ENCODE data around the gene DST.
"Not testable (repeated sequence)": the region's sequence is repeated elsewhere in the genome, so short reads cannot be mapped to it uniquely, and the experiment has no call there.

The DST gene

GRCh38 chr6:56677559-56677958 is 34.9 kb upstream of the DST start:
- Mint-ChIP-seq H3K36me3 (no peaks in the 10 kb centered on the region), H3K4me3 (no peak overlapping the region), H3K27me3 (no peaks in the 10 kb centered on the region), H3K9me3 (no peaks in the 10 kb centered on the region), H3K27ac (no peak overlapping the region), H3K4me1 (no peaks in the 10 kb centered on the region)
- ATAC-seq (replicated peaks) (no peak), DNase-seq (no peak)

- Mint-ChIP-seq H3K4me3 (no peak overlapping the region), H3K27ac (no peak overlapping the region), H3K36me3 (no peaks in the 10 kb centered on the region), H3K27me3 (no peaks in the 10 kb centered on the region), H3K4me1 (no peaks in the 10 kb centered on the region), H3K9me3 (no peaks in the 10 kb centered on the region)
- DNase-seq (no peak), ATAC-seq (replicated peaks) (no peak)
These were observed 29.2 kb upstream of the DST start for GRCh38 chr6:56671651-56672461.

DNA sequence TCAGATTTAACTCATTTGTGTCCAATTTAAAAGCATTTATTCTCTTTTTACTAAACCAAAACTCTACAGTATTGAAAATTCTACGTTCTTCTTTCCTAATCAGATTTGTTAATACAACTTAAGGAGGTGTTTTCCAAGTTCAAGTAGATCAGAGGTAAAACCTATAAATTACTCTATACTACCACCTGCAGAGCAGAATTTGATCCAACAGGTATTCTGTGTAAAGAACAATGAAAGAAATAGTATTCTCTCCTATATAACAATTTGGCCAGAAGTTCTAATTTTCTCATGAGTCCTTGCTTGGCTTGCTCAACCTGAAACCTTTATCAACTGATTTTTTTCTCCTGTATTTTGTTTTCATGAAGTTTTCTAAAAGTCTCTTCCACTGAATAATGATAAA is 28.5 kb upstream of the DST start:
- ATAC-seq (replicated peaks) (no peak), DNase-seq (no peak)
- H3K9me3 Mint-ChIP-seq = no peaks in the 10 kb centered on the region
- no peaks in the 10 kb centered on the region for H3K4me1 Mint-ChIP-seq
- H3K4me3 Mint-ChIP-seq = no peak overlapping the region
- H3K36me3 Mint-ChIP-seq = no peaks in the 10 kb centered on the region
- H3K27me3 Mint-ChIP-seq = no peaks in the 10 kb centered on the region
- no peak overlapping the region for H3K27ac Mint-ChIP-seq

GRCh38 chr6:56669041-56669440 is 26.4 kb upstream of the DST start:
- ATAC-seq (replicated peaks) (no peak), DNase-seq (no peak)
- no peaks in the 10 kb centered on the region for H3K27me3 Mint-ChIP-seq
- H3K9me3 Mint-ChIP-seq = no peaks in the 10 kb centered on the region
- no peaks in the 10 kb centered on the region for H3K36me3 Mint-ChIP-seq
- H3K4me3 Mint-ChIP-seq = no peak overlapping the region
- H3K27ac Mint-ChIP-seq = no peak overlapping the region
- H3K4me1 Mint-ChIP-seq = no peaks in the 10 kb centered on the region

- Mint-ChIP-seq H3K36me3 (no peaks in the 10 kb centered on the region), H3K27me3 (no peaks in the 10 kb centered on the region), H3K27ac (no peak overlapping the region), H3K4me1 (no peaks in the 10 kb centered on the region), H3K9me3 (no peaks in the 10 kb centered on the region), H3K4me3 (no peak overlapping the region)
- no peak for ATAC-seq (replicated peaks)
- no peak for DNase-seq
These were observed 25.5 kb upstream of the DST start for GRCh38 chr6:56668158-56668557.

- no peaks in the 10 kb centered on the region for H3K36me3 Mint-ChIP-seq
- no peak overlapping the region for H3K4me3 Mint-ChIP-seq
- DNase-seq = no peak
- no peaks in the 10 kb centered on the region for H3K4me1 Mint-ChIP-seq
- no peaks in the 10 kb centered on the region for H3K9me3 Mint-ChIP-seq
- no peak overlapping the region for H3K27ac Mint-ChIP-seq
- no peak for ATAC-seq (replicated peaks)
- no peaks in the 10 kb centered on the region for H3K27me3 Mint-ChIP-seq
These were observed 24.6 kb upstream of the DST start for GRCh38 chr6:56667336-56667735.

- Mint-ChIP-seq H3K4me3 (no peak overlapping the region), H3K4me1 (peaks cover 5 to 11% of the 10 kb centered on the region in 2 donors), H3K36me3 (no peaks in the 10 kb centered on the region), H3K9me3 (no peaks in the 10 kb centered on the region), H3K27me3 (no peaks in the 10 kb centered on the region), H3K27ac (no peak overlapping the region)
- ATAC-seq (replicated peaks) = no peak
- no peak for DNase-seq
These were observed 21.3 kb upstream of the DST start for GRCh38 chr6:56664029-56664428.

GRCh38 chr6:56663344-56663743 is 20.7 kb upstream of the DST start:
- ATAC-seq (replicated peaks) = no peak
- H3K27ac Mint-ChIP-seq = no peak overlapping the region
- DNase-seq = no peak
- H3K4me1 Mint-ChIP-seq = peaks cover 5 to 11% of the 10 kb centered on the region in 2 donors
- no peaks in the 10 kb centered on the region for H3K36me3 Mint-ChIP-seq
- H3K27me3 Mint-ChIP-seq = no peaks in the 10 kb centered on the region
- no peak overlapping the region for H3K4me3 Mint-ChIP-seq
- no peaks in the 10 kb centered on the region for H3K9me3 Mint-ChIP-seq

DNA sequence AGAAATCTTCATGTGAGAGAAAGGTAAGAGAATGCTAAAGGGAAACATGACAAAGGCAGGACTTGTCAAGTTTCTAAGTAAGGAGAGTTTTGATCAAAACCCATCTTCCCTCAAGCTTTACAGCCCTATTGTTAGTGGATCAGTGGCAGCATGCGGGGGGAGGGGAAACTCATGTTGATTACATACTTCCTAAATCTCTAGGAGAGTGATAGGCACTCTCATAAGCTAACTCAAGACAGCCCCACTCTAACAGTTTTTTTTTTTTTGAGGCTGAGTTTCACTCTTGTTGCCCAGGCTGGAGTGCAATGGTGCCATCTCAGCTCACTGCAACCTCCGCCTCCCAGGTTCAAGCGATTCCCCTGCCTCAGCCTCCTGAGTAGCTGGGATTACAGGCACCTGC is 18.6 kb upstream of the DST start:
- not testable (repeated sequence) for H3K9me3 Mint-ChIP-seq; ATAC-seq (replicated peaks); DNase-seq; H3K4me3 Mint-ChIP-seq; H3K27ac Mint-ChIP-seq; H3K27me3 Mint-ChIP-seq; H3K36me3 Mint-ChIP-seq
- H3K4me1 Mint-ChIP-seq = peaks cover 7 to 11% of the 10 kb centered on the region in 2 donors

DNA sequence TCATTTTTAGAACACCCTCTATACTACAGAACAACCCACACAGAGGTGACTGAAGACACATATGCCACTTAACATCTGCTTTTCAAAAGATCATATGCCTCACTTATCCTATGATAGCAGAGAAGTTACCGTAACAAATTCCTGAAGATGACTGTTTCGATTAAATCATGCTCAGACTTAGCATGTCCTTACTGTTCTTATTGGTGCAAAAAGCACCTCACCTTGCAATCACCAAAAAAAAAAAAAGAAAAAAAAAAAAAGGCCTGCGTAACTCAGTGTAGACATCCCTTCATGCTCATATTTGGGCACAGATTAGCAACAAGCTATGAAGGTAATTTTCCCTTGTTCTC is 17.7 kb upstream of the DST start:
- no peak overlapping the region for H3K27ac Mint-ChIP-seq
- peak in 1 of 2 donors; percentile 31 for ATAC-seq (replicated peaks)

GRCh38 chr6:56659721-56660380 is 17.2 kb upstream of the DST start:
- Mint-ChIP-seq H3K36me3 (no peaks in the 10 kb centered on the region), H3K4me1 (peaks cover 7 to 11% of the 10 kb centered on the region in 2 donors), H3K27me3 (no peaks in the 10 kb centered on the region), H3K4me3 (no peak overlapping the region), H3K9me3 (no peaks in the 10 kb centered on the region), H3K27ac (no peak overlapping the region)
- ATAC-seq (replicated peaks) (peak; percentile 66 to 83), DNase-seq (no peak)

More for the DNA sequence above, 17.7 kb upstream of the DST start:
- H3K4me3 Mint-ChIP-seq = no peak overlapping the region
- H3K4me1 Mint-ChIP-seq = peaks cover 7 to 11% of the 10 kb centered on the region in 2 donors
- no peaks in the 10 kb centered on the region for H3K36me3 Mint-ChIP-seq
- no peaks in the 10 kb centered on the region for H3K9me3 Mint-ChIP-seq
- no peaks in the 10 kb centered on the region for H3K27me3 Mint-ChIP-seq
- no peak for DNase-seq

GRCh38 chr6:56658326-56658725 is 15.6 kb upstream of the DST start:
- H3K27ac Mint-ChIP-seq = no peak overlapping the region
- H3K9me3 Mint-ChIP-seq = no peaks in the 10 kb centered on the region
- no peaks in the 10 kb centered on the region for H3K27me3 Mint-ChIP-seq
- no peak for DNase-seq
- H3K4me1 Mint-ChIP-seq = peaks cover 7 to 11% of the 10 kb centered on the region in 2 donors
- no peak for ATAC-seq (replicated peaks)
- no peak overlapping the region for H3K4me3 Mint-ChIP-seq
- H3K36me3 Mint-ChIP-seq = no peaks in the 10 kb centered on the region

GRCh38 chr6:56657354-56657753 is 14.7 kb upstream of the DST start:
- Mint-ChIP-seq H3K9me3 (no peaks in the 10 kb centered on the region), H3K27me3 (no peaks in the 10 kb centered on the region), H3K4me3 (no peak overlapping the region), H3K4me1 (peaks cover 7 to 11% of the 10 kb centered on the region in 2 donors), H3K27ac (no peak overlapping the region), H3K36me3 (no peaks in the 10 kb centered on the region)
- DNase-seq (no peak), ATAC-seq (replicated peaks) (no peak)

DNA sequence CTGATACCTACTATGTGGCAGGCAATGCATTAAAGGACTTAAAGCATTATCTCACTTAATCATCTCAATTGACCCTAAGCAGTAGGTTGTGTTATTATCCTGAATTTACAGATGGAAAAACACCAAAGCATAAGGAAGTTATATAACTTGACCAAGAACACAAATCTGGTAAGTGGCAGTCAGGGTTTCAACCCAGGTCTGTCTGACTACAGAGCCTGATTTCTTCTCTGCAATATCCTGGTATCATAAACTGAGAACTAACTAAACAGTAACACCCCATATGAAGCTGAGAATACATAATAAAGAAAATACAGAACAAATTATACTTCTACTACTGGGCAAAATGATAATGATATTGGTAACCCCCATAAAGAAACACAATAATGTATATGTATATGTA is 13.8 kb upstream of the DST start:
- ATAC-seq (replicated peaks) = no peak
- Mint-ChIP-seq H3K36me3 (no peaks in the 10 kb centered on the region), H3K27ac (no peak overlapping the region), H3K9me3 (no peaks in the 10 kb centered on the region), H3K4me3 (no peak overlapping the region), H3K27me3 (no peaks in the 10 kb centered on the region), H3K4me1 (peaks cover 7 to 11% of the 10 kb centered on the region in 2 donors)
- DNase-seq = no peak

- no peaks in the 10 kb centered on the region for H3K9me3 Mint-ChIP-seq
- peaks cover 7 to 11% of the 10 kb centered on the region in 2 donors for H3K4me1 Mint-ChIP-seq
- no peak for DNase-seq
- no peak overlapping the region for H3K4me3 Mint-ChIP-seq
- no peaks in the 10 kb centered on the region for H3K36me3 Mint-ChIP-seq
- no peaks in the 10 kb centered on the region for H3K27me3 Mint-ChIP-seq
- no peak for ATAC-seq (replicated peaks)
- no peak overlapping the region for H3K27ac Mint-ChIP-seq
These were observed 13.3 kb upstream of the DST start for GRCh38 chr6:56655996-56656395.

All from stimulated activated naive B cell treated with anti-CD40 and anti-IgM and Interleukin-4, amounts not matched to agents 10 μg/mL and 1 μg/mL and 100 μg/mL, for 72 hours (primary cell).